ENCODE data around the gene THRAP3. TPM values are rescaled to one million over a fixed set of nuclear protein-coding genes. Genes with fewer than 3 reads are reported as not detected.
A peak's percentile ranks its signal among the peaks of the same experiment; 100 is the strongest.

The THRAP3 gene
- total RNA-seq, 1 experiment from 2014 or later: 133 TPM

DNA sequence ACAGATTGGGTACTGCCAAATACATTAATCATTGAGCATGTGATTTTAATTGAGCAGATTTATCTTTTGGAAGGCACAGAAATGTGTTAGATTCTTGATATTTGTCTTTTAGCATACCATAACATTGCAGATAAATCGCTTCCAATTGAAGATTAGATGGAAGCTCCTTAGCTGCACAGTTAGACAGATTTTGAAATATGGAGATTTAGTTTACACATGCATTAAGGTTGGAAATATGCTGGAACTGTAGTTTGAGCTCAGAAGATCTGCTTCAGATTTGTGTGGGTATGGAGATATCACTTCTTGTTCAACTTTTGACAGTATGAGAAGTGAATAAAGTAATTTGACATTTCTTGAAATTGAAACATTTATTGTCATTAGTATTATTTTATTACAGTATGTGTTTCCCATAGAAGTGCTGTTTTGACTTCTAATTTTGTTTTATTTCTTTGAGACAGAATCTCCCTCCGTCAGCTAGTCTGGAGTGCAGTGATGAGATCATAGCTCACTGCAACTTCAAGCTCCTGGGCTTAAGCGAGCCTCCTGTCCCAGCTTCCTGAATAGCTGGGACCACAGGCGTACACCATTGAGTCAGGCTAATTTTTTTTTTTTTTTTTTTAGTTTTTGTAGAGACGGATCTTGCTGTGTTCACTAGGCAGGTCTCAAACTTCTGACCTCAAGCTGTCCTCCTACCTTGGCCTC, 29.1 kb downstream of the THRAP3 start:
- H3K27ac ChIP-seq (ENCODE audit: low read depth, low read length, poor library complexity, severe bottlenecking): peak overlapping the region; percentile 44
- ChIA-PET POLR2A (ENCODE audit: low non-redundant PET) (no interaction called here), CTCF (interaction anchor here (0.9 kb wide), 1 partner anchor 47 kb away, joined by 3 read pairs; no protein-coding TSS in a partner anchor)
- peaks cover 34% of the 10 kb centered on the region for H3K4me1 ChIP-seq (ENCODE audit: insufficient read depth, low read length, poor library complexity, severe bottlenecking)
- no peaks in the 10 kb centered on the region for H3K36me3 ChIP-seq (ENCODE audit: insufficient read depth, low read length, poor library complexity, severe bottlenecking)
- no peak overlapping the region for H3K4me3 ChIP-seq (ENCODE audit: low read depth, low read length, poor library complexity, severe bottlenecking)
- intact Hi-C loops (cut with micrococcal nuclease; ENCODE audit: unreplicated experiment): no loop called here
- H3K9me3 ChIP-seq (ENCODE audit: low read depth, low read length, poor library complexity, severe bottlenecking): no peaks in the 10 kb centered on the region
- no peaks in the 10 kb centered on the region for H3K27me3 ChIP-seq (replicated peaks; ENCODE audit: insufficient read depth, low read depth, low read length, poor library complexity)
- peak; percentile 14 for DNase-seq (ENCODE audit: low spot score)
- no TSS peak for BruUV-seq (replicated peaks)
- TF ChIP-seq EZH2 (IDR thresholded peaks at IDR 0.05; ENCODE audit: borderline replicate concordance, low read depth, low read length, poor library complexity, severe bottlenecking): no peak
- TF ChIP-seq, protein P1, sequence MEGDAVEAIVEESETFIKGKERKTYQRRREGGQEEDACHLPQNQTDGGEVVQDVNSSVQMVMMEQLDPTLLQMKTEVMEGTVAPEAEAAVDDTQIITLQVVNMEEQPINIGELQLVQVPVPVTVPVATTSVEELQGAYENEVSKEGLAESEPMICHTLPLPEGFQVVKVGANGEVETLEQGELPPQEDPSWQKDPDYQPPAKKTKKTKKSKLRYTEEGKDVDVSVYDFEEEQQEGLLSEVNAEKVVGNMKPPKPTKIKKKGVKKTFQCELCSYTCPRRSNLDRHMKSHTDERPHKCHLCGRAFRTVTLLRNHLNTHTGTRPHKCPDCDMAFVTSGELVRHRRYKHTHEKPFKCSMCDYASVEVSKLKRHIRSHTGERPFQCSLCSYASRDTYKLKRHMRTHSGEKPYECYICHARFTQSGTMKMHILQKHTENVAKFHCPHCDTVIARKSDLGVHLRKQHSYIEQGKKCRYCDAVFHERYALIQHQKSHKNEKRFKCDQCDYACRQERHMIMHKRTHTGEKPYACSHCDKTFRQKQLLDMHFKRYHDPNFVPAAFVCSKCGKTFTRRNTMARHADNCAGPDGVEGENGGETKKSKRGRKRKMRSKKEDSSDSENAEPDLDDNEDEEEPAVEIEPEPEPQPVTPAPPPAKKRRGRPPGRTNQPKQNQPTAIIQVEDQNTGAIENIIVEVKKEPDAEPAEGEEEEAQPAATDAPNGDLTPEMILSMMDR (conservative IDR thresholded peaks at IDR 0.05; ENCODE audit: low read depth, low read length): no peak

DNA sequence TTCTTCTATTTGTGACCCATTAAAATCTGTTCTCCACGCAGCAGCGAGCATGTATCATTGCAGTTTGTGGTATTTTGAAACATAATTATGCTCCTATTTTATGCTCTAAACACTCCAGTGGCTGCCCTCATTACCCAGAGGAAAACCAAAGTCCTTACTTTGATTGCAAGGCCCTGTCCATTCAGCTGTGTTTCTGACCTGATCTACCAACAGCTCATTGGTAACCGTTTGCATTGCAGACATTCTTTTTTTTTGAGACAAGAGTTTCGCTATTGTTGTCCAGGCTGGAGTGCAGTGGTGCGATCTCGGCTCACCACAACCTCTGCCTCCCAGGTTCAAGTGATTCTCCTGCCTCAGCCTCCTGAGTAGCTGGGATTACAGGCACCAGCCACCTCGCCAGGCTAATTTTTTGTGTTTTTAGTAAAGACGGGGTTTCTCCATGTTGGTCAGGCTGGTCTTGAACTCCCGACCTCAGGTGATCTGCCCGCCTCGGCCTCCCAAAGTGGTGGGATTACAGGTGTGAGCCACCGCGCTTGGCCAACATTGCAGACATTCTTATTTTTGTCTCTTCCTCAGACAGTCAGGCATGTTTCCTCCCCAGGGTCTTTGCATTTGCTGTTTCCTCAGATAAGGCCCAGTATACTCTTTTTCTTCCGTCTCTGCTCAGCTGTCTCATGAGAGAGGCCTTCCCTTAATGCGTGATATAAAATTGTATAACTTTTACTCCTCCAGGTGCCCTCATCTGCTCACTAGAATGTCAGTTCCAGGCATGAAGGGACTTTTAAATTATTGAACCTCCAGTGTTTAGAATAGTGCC, 32.5 kb downstream of the THRAP3 start:
- POLR2A ChIA-PET (ENCODE audit: low non-redundant PET): no interaction called here
- H3K36me3 ChIP-seq (ENCODE audit: insufficient read depth, low read length, poor library complexity, severe bottlenecking): peaks cover 10% of the 10 kb centered on the region
- H3K9me3 ChIP-seq (ENCODE audit: low read depth, low read length, poor library complexity, severe bottlenecking): no peaks in the 10 kb centered on the region
- TF ChIP-seq EZH2 (IDR thresholded peaks at IDR 0.05; ENCODE audit: borderline replicate concordance, low read depth, low read length, poor library complexity, severe bottlenecking): no peak
- TF ChIP-seq, protein P1 (conservative IDR thresholded peaks at IDR 0.05; ENCODE audit: low read depth, low read length): no peak
- H3K27me3 ChIP-seq (replicated peaks; ENCODE audit: insufficient read depth, low read depth, low read length, poor library complexity): no peaks in the 10 kb centered on the region
- BruUV-seq (replicated peaks): no TSS peak
- DNase-seq (ENCODE audit: low spot score): no peak
- no peak overlapping the region for H3K4me3 ChIP-seq (ENCODE audit: low read depth, low read length, poor library complexity, severe bottlenecking)
- H3K27ac ChIP-seq (ENCODE audit: low read depth, low read length, poor library complexity, severe bottlenecking): no peak overlapping the region
- H3K4me1 ChIP-seq (ENCODE audit: insufficient read depth, low read length, poor library complexity, severe bottlenecking): peaks cover 36% of the 10 kb centered on the region
- intact Hi-C loops (cut with micrococcal nuclease; ENCODE audit: unreplicated experiment): no loop called here
- CTCF ChIA-PET: no interaction called here

DNA sequence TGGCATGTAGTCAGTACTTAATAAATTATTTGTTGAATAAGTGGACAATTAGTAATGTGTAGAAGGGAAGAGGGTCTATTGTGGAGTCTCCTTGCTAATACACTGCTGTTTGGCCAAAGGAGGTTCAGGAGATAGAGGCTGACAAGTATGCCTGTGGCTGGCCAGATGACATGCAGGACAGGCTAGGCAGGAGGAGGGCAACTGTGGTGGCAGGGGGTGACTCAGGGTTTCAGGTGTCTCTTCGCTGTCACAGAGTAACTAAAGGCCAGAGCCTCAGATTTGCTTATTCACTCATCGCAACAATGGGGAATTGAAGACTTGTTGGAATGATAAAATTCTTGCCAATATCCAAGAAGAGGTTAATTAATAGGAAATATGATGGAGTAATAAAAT, 33.1 kb downstream of the THRAP3 start:
- peaks cover 36% of the 10 kb centered on the region for H3K4me1 ChIP-seq (ENCODE audit: insufficient read depth, low read length, poor library complexity, severe bottlenecking)
- H3K9me3 ChIP-seq (ENCODE audit: low read depth, low read length, poor library complexity, severe bottlenecking): no peaks in the 10 kb centered on the region
- no peak for TF ChIP-seq EZH2 (IDR thresholded peaks at IDR 0.05; ENCODE audit: borderline replicate concordance, low read depth, low read length, poor library complexity, severe bottlenecking)
- TF ChIP-seq, protein P1 (conservative IDR thresholded peaks at IDR 0.05; ENCODE audit: low read depth, low read length): no peak
- DNase-seq (ENCODE audit: low spot score): no peak
- H3K27me3 ChIP-seq (replicated peaks; ENCODE audit: insufficient read depth, low read depth, low read length, poor library complexity): no peaks in the 10 kb centered on the region
- no peak overlapping the region for H3K4me3 ChIP-seq (ENCODE audit: low read depth, low read length, poor library complexity, severe bottlenecking)
- ChIA-PET CTCF (no interaction called here), POLR2A (ENCODE audit: low non-redundant PET) (no interaction called here)
- intact Hi-C loops (cut with micrococcal nuclease; ENCODE audit: unreplicated experiment): no loop called here
- H3K36me3 ChIP-seq (ENCODE audit: insufficient read depth, low read length, poor library complexity, severe bottlenecking): peaks cover 15% of the 10 kb centered on the region
- BruUV-seq (replicated peaks): no TSS peak
- no peak overlapping the region for H3K27ac ChIP-seq (ENCODE audit: low read depth, low read length, poor library complexity, severe bottlenecking)
